Measurements from ENCODE around the gene MCC. TPM values are rescaled to one million over a fixed set of nuclear protein-coding genes. Genes with fewer than 3 reads are reported as not detected.
A peak's percentile ranks its signal among the peaks of the same experiment; 100 is the strongest.

MCC gene
- total RNA-seq, 4 donors from 2014 or later: 1.2 to 133 (median 8.5) TPM

DNA sequence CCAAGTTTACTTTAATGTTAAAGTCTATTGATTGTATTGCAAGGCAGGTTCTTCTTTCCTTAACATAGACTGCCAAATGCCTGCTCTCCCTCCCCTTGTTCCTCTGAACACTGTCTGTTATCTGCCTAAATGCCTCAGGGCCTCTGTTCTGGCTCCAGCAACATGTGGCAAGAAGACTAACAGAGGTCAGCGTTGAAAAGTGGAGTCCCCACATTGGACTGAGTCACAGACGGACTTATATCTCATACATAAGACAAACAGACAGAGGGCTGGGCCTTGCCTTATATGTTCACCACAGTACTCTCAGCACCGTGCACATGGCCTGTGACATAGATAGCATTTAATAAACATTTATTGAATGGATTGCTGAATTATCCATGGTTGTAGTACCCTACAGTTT is 144.9 kb downstream of the MCC start:
- Histone ChIP-seq H3K4me1 (no peaks in the 10 kb centered on the region), H3K4me3 (no peak overlapping the region), H3K27ac (no peak overlapping the region), H3K9me3 (no peaks in the 10 kb centered on the region), H3K27me3 (no peaks in the 10 kb centered on the region), H3K36me3 (no peaks in the 10 kb centered on the region)
- no peak for DNase-seq
- TF ChIP-seq, protein P1, sequence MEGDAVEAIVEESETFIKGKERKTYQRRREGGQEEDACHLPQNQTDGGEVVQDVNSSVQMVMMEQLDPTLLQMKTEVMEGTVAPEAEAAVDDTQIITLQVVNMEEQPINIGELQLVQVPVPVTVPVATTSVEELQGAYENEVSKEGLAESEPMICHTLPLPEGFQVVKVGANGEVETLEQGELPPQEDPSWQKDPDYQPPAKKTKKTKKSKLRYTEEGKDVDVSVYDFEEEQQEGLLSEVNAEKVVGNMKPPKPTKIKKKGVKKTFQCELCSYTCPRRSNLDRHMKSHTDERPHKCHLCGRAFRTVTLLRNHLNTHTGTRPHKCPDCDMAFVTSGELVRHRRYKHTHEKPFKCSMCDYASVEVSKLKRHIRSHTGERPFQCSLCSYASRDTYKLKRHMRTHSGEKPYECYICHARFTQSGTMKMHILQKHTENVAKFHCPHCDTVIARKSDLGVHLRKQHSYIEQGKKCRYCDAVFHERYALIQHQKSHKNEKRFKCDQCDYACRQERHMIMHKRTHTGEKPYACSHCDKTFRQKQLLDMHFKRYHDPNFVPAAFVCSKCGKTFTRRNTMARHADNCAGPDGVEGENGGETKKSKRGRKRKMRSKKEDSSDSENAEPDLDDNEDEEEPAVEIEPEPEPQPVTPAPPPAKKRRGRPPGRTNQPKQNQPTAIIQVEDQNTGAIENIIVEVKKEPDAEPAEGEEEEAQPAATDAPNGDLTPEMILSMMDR (IDR thresholded peaks at IDR 0.05): no peak
- no peak for TF ChIP-seq POLR2A (IDR thresholded peaks at IDR 0.05)

DNA sequence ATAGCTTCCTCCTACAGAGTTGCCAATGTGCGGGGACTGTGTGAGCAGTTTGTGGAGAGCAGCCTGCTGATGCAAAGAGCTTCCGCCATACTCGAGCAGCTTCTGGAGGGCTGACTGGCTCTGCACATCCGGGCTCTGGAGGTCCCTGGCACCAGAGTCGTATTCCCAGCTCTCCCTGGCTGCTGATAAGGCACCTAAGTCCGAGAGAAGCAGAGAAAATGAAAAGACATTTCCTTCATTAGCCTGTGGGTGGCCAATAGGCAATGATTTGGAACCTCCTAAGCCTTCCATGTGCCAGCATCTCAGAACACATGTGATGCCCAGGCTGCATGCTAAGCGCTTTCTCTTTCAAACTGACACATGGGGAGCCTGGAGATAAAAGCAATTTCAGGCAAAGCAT is 147.7 kb downstream of the MCC start:
- H3K36me3 ChIP-seq: no peaks in the 10 kb centered on the region
- no peak overlapping the region for H3K27ac ChIP-seq
- no peak overlapping the region for H3K4me3 ChIP-seq
- no peaks in the 10 kb centered on the region for H3K9me3 ChIP-seq
- H3K27me3 ChIP-seq: no peaks in the 10 kb centered on the region
- TF ChIP-seq, protein P1 (IDR thresholded peaks at IDR 0.05): no peak
- no peak for TF ChIP-seq POLR2A (IDR thresholded peaks at IDR 0.05)
- no peaks in the 10 kb centered on the region for H3K4me1 ChIP-seq
- no peak for DNase-seq

DNA sequence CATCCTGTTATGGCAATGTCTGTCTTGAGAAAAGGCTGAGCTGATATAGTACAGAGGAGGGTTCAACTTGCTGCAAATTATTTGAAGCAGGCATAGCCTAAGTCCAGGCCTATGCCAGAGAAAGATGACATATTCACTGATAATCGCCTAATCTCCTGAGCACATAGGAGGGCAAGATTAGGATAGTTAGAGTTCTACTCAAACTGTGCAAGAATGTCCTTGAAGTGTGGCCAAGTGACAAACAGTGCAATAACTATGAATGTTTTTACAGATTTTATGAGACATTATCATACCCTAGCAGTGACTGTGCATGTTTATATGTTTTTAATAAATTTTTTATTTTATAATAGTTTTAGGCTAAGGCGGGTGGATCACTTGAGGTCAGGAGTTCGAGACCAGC is 149.6 kb downstream of the MCC start:
- Histone ChIP-seq H3K36me3 (no peaks in the 10 kb centered on the region), H3K4me1 (no peaks in the 10 kb centered on the region), H3K9me3 (no peaks in the 10 kb centered on the region), H3K4me3 (no peak overlapping the region), H3K27me3 (no peaks in the 10 kb centered on the region), H3K27ac (no peak overlapping the region)
- DNase-seq: no peak
- TF ChIP-seq, protein P1 (IDR thresholded peaks at IDR 0.05): no peak
- no peak for TF ChIP-seq POLR2A (IDR thresholded peaks at IDR 0.05)

DNA sequence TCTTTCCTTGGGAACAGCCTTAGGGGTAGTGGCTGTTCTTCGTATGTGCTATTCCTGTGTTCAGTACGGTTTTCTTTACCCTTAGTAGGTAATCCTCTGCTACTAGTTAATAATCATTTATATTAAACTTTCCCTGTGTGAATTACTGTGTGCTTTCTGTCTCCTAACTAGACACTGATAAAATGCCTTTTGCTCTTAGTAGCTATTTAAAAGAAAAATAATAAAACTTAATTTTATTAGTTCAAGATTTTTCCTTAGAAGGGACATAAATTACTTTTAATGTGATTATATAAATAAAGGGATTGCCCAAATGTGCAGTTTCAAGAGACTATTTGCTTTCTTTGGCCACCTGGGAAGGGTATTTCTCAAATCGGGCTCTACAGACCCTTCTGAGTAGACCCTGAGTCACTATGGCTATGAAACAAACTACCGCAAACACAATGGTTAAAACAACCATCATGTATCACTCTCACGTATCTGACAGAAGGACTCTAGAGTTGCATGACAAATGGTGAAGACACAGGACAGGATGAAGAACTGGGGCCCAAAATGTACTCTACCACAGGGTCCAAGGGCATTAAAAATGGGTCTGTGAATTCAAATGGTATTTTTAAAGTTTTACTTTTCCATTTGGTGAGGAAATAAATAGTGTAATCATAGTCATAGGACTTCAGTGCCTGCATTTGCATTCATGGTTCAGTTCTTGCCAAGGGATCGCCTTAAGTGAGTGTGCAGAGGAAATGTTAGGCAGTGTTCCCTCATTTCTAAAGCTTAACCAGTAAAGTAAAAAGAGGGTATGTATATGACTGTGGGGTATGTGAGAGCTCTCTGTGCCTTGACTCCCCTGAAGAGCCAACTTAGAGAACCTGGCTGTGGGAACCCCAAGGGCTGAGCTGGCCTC is 150.5 kb downstream of the MCC start:
- no peaks in the 10 kb centered on the region for H3K4me1 ChIP-seq
- TF ChIP-seq POLR2A (IDR thresholded peaks at IDR 0.05): no peak
- TF ChIP-seq, protein P1 (IDR thresholded peaks at IDR 0.05): no peak
- H3K27me3 ChIP-seq: no peaks in the 10 kb centered on the region
- H3K4me3 ChIP-seq: no peak overlapping the region
- H3K27ac ChIP-seq: no peak overlapping the region
- no peaks in the 10 kb centered on the region for H3K36me3 ChIP-seq
- no peak for DNase-seq
- H3K9me3 ChIP-seq: no peaks in the 10 kb centered on the region

DNA sequence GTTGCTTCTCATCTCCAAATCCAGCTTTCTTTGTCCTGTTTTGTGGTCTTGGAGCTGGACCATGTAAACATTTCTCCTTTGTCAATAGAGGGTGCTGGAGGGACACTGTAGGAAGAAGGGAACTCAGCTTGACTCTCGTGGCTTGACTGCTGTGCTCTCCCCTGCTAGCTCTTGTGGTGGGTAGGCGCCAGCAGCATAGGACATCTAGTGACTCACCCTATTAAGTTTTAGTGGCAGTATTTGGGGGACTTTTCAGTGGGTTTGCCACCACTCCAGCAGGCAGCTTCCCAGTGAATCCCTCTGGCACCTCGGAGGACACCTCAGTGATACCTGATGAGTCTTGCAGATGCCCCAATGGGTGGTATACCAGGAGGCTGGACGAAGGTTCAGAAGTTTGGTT is 151.3 kb downstream of the MCC start:
- Histone ChIP-seq H3K9me3 (no peaks in the 10 kb centered on the region), H3K36me3 (no peaks in the 10 kb centered on the region), H3K27me3 (no peaks in the 10 kb centered on the region), H3K4me1 (no peaks in the 10 kb centered on the region), H3K4me3 (no peak overlapping the region), H3K27ac (no peak overlapping the region)
- no peak for DNase-seq
- TF ChIP-seq, protein P1 (IDR thresholded peaks at IDR 0.05): peak in 1 of 6 experiments; percentile 13
- TF ChIP-seq POLR2A (IDR thresholded peaks at IDR 0.05): no peak
